Trophoblast cell (in vitro differentiated cells and primary cell): ENCODE data around the gene CLK4.

Experiments used
- DNase-seq, 2 donors: peaks; one replicate each; pipeline ENCODE4 v3.0.0-alpha.2; 2016
- H2AFZ ChIP-seq: 2 replicates; pipeline ENCODE4 v1.6.1; 2013; ENCODE audit warnings: low read length, moderate library complexity, mild to moderate bottlenecking; ENCODE audit not compliant: insufficient read depth, poor library complexity
- H2AK5ac ChIP-seq: 2 replicates; pipeline ENCODE4 v1.6.1; 2013; ENCODE audit warnings: mild to moderate bottlenecking, low read length
- H2BK120ac ChIP-seq: 2 replicates; pipeline ENCODE4 v1.6.1; 2013; ENCODE audit warnings: low read length, mild to moderate bottlenecking, moderate library complexity; ENCODE audit not compliant: insufficient read depth, poor library complexity
- H2BK12ac ChIP-seq: 2 replicates; pipeline ENCODE4 v1.6.1; 2013; ENCODE audit warnings: mild to moderate bottlenecking, low read length, moderate library complexity
- H2BK5ac ChIP-seq: 2 replicates; pipeline ENCODE4 v1.6.1; 2013; ENCODE audit warnings: low read length, low read depth, moderate library complexity, mild to moderate bottlenecking; ENCODE audit not compliant: poor library complexity
- H3K14ac ChIP-seq: 2 replicates; pipeline ENCODE4 v1.6.1; 2013; ENCODE audit warnings: mild to moderate bottlenecking, low read length
- H3K18ac ChIP-seq: 2 replicates; pipeline ENCODE4 v1.6.1; 2013; ENCODE audit warnings: mild to moderate bottlenecking, low read length
- H3K23ac ChIP-seq: 2 replicates; pipeline ENCODE4 v1.6.1; 2013; ENCODE audit warnings: low read length
- H3K27ac ChIP-seq: 2 replicates; pipeline ENCODE4 v1.5.1; 2013; ENCODE audit warnings: low read depth, mild to moderate bottlenecking, inconsistent platforms, low read length, moderate library complexity
- H3K27me3 ChIP-seq: 2 replicates; pipeline ENCODE4 v1.6.1; 2013; ENCODE audit warnings: inconsistent platforms, mild to moderate bottlenecking, low read length, moderate library complexity; ENCODE audit not compliant: insufficient read depth
- H3K36me3 ChIP-seq, 2 experiments: 1 replicate in 1 of 2; 2 replicates in 1 of 2; pipeline ENCODE4 v1.6.1; 2013; ENCODE audit warnings: low read length in 2 of 2, mild to moderate bottlenecking in 2 of 2, moderate library complexity in 1 of 2; ENCODE audit not compliant: insufficient read depth in 2 of 2, control insufficient read depth in 1 of 2
- H3K4ac ChIP-seq: 2 replicates; pipeline ENCODE4 v1.6.1; 2013; ENCODE audit warnings: low read depth, mild to moderate bottlenecking, low read length, moderate library complexity
- H3K4me1 ChIP-seq, 2 experiments: 1 replicate in 1 of 2; 2 replicates in 1 of 2; pipeline ENCODE4 v1.6.1; 2013; ENCODE audit warnings: low read length in 2 of 2, mild to moderate bottlenecking in 2 of 2, moderate library complexity in 1 of 2; ENCODE audit not compliant: insufficient read depth in 2 of 2, control insufficient read depth in 1 of 2
- H3K4me2 ChIP-seq: 2 replicates; pipeline ENCODE4 v1.6.1; 2013; ENCODE audit warnings: inconsistent platforms, mild to moderate bottlenecking, low read length, moderate library complexity
- H3K4me3 ChIP-seq: 2 replicates; pipeline ENCODE4 v1.5.1; 2013; ENCODE audit warnings: mild to moderate bottlenecking, low read depth, low read length, inconsistent platforms
- H3K79me1 ChIP-seq: one replicate; pipeline ENCODE4 v1.6.1; 2013; ENCODE audit warnings: low read length
- H3K79me2 ChIP-seq: 2 replicates; pipeline ENCODE4 v1.6.1; 2013; ENCODE audit warnings: low read length, mild to moderate bottlenecking; ENCODE audit not compliant: control insufficient read depth, insufficient read depth, poor library complexity
- H3K9ac ChIP-seq: 2 replicates; pipeline ENCODE4 v1.6.1; 2013; ENCODE audit warnings: mild to moderate bottlenecking, low read length
- H3K9me3 ChIP-seq: 2 replicates; pipeline ENCODE4 v1.6.1; 2013; ENCODE audit warnings: low read depth, mild to moderate bottlenecking, control low read depth, inconsistent platforms, low read length; ENCODE audit not compliant: insufficient read depth
- H4K12ac ChIP-seq: 2 replicates; pipeline ENCODE4 v1.6.1; 2013; ENCODE audit warnings: low read depth, mild to moderate bottlenecking, low read length, moderate library complexity
- H4K8ac ChIP-seq: 2 replicates; pipeline ENCODE4 v1.6.1; 2013; ENCODE audit warnings: low read depth, mild to moderate bottlenecking, low read length, moderate library complexity
- H4K91ac ChIP-seq: one replicate; pipeline ENCODE4 v1.6.1; 2013; ENCODE audit warnings: low read depth, mild to moderate bottlenecking, low read length, moderate library complexity
- WGBS: extraction: QIAGEN DNeasy Blood & Tissue Kit; methylation state at CpG from one replicate; pipeline ENCODE4 v1.1.7; 2013; ENCODE audit warnings: missing lambda C conversion rate; ENCODE audit not compliant: insufficient read length, insufficient coverage; ENCODE audit errors: extremely low coverage; 5-methylcytosine and 5-hydroxymethylcytosine counted together

CLK4 gene

DNA sequence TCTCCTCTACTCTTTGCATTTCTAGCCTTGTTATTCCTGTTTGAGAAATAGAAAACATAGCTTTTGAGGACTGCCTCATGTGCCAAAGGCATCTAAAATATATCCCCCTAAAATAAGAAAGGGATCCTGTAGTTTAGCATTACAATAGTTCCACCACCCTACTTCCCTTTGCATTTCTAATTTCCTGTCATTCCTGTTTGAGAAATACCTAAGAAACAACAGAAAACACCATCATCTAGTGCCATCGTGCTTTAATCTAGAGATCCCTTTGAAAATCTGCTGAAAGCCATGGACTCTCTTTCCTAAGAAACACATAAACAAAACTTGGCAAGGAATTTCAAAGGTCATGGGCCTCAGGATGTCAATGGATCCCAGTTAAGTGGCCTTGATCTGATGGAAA is 7.5 kb downstream of the CLK4 start:
- no peak for DNase-seq
- Histone ChIP-seq H2BK12ac (no peak overlapping the region), H3K14ac (no peak overlapping the region), H3K23ac (no peak overlapping the region), H3K27me3 (no peaks in the 10 kb centered on the region), H3K79me1 (no peaks in the 10 kb centered on the region), H3K18ac (no peak overlapping the region), H3K4me2 (no peak overlapping the region), H3K27ac (no peak overlapping the region), H3K4ac (no peak overlapping the region), H2BK120ac (no peak overlapping the region), H2AK5ac (no peak overlapping the region), H3K9ac (no peak overlapping the region), H4K8ac (no peak overlapping the region), H2BK5ac (no peak overlapping the region), H4K12ac (no peak overlapping the region), H3K4me3 (no peak overlapping the region), H2AFZ (no peak overlapping the region), H3K79me2 (peaks cover 1% of the 10 kb centered on the region), H3K36me3 (peaks cover 15 to 20% of the 10 kb centered on the region in 2 experiments), H3K9me3 (no peaks in the 10 kb centered on the region), H4K91ac (no peak overlapping the region), H3K4me1 (no peaks in the 10 kb centered on the region)
- WGBS, result no CpG with 5 or more reads among the region's 1 CpG

DNA sequence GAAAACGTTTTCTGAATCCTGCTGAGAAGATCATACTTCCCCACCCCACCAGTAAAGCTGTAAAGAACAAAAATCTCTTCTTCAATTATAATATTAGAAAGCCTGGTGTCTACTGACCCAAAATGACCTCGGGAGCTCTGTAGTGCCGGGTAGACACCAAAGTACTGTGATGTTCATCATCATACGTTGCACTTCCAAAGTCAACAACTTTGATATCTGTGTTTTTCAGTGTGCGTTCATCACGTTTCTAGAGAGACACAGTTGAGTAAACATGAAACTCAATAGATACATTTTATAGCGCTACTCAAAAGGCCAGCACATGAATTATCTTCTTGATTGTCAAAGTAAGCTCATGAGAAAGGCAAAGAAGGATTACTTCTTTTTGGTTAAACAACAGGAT is 14.6 kb downstream of the CLK4 start:
- no peaks in the 10 kb centered on the region for H3K9me3 ChIP-seq
- H3K79me1 ChIP-seq, result no peaks in the 10 kb centered on the region
- no CpG with 5 or more reads among the region's 7 CpGs for whole genome bisulfite sequencing
- no peaks in the 10 kb centered on the region for H3K27me3 ChIP-seq
- H3K4me1 ChIP-seq, result no peaks in the 10 kb centered on the region
- no peak overlapping the region for H2BK120ac ChIP-seq
- no peak overlapping the region for H3K23ac ChIP-seq
- no peak overlapping the region for H3K18ac ChIP-seq
- no peak overlapping the region for H4K91ac ChIP-seq
- no peak overlapping the region for H3K27ac ChIP-seq
- H2BK12ac ChIP-seq, result no peak overlapping the region
- no peak overlapping the region for H2BK5ac ChIP-seq
- no peak overlapping the region for H3K9ac ChIP-seq
- no peaks in the 10 kb centered on the region for H3K79me2 ChIP-seq
- peaks cover 22 to 26% of the 10 kb centered on the region in 2 experiments for H3K36me3 ChIP-seq
- H4K8ac ChIP-seq, result no peak overlapping the region
- H3K14ac ChIP-seq, result no peak overlapping the region
- no peak overlapping the region for H2AK5ac ChIP-seq
- H3K4me3 ChIP-seq, result no peak overlapping the region
- H4K12ac ChIP-seq, result no peak overlapping the region
- H2AFZ ChIP-seq, result no peak overlapping the region
- H3K4ac ChIP-seq, result no peak overlapping the region
- no peak overlapping the region for H3K4me2 ChIP-seq
- no peak for DNase-seq

DNA sequence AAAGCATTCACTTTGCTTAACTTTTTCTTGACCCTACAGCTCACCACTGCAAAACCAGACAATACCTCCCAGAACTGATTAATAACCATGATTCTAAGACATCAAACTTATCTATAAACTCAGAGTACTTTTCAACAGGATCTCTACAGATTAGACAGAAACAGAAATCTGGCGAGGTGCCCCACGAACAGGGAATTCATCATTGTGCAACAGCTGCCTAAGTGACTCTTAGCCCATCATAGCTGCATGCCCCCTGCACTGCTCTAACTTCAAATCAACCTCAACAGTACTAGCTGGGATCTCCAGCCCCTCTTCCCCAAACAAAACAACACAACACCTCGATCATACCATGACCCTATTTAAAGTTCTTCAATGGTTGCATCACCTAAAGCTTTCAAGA is 20.6 kb downstream of the CLK4 start:
- H2AK5ac ChIP-seq, result no peak overlapping the region
- H3K36me3 ChIP-seq, result peaks cover 24 to 25% of the 10 kb centered on the region in 2 experiments
- no peak overlapping the region for H4K8ac ChIP-seq
- no peaks in the 10 kb centered on the region for H3K9me3 ChIP-seq
- H3K27ac ChIP-seq, result no peak overlapping the region
- no peaks in the 10 kb centered on the region for H3K79me2 ChIP-seq
- H3K9ac ChIP-seq, result no peak overlapping the region
- no peak overlapping the region for H3K18ac ChIP-seq
- no CpG with 5 or more reads among the region's 3 CpGs for WGBS
- no peaks in the 10 kb centered on the region for H3K79me1 ChIP-seq
- no peaks in the 10 kb centered on the region for H3K4me1 ChIP-seq
- H4K91ac ChIP-seq, result no peak overlapping the region
- no peak overlapping the region for H2BK120ac ChIP-seq
- DNase-seq, result no peak
- no peak overlapping the region for H3K4ac ChIP-seq
- H2AFZ ChIP-seq, result no peak overlapping the region
- H2BK12ac ChIP-seq, result no peak overlapping the region
- no peak overlapping the region for H4K12ac ChIP-seq
- H3K4me3 ChIP-seq, result no peak overlapping the region
- H3K23ac ChIP-seq, result no peak overlapping the region
- H3K4me2 ChIP-seq, result no peak overlapping the region
- no peak overlapping the region for H3K14ac ChIP-seq
- H3K27me3 ChIP-seq, result no peaks in the 10 kb centered on the region
- no peak overlapping the region for H2BK5ac ChIP-seq

DNA sequence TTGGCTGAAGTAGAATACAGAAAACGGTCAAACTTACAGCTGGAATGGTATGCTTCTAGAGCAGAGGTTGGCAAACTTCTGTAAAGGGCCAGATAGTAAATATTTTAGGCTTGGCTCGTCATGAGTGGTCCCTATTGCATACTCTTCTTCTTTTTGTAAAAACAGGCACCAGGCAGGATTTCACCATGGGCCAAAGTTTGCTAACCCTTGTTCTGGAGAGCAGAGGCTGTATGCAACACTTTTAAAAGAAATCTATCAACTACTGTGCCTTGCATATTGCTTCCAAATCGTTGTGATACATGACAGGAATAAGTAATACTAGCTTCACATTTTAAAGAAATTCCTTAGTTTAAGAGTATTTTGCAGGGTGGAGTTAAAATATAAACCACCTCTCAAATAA is 21.1 kb downstream of the CLK4 start:
- Histone ChIP-seq H2BK120ac (no peak overlapping the region), H3K79me2 (no peaks in the 10 kb centered on the region), H4K91ac (no peak overlapping the region), H2BK12ac (no peak overlapping the region), H3K18ac (no peak overlapping the region), H3K27me3 (no peaks in the 10 kb centered on the region), H2AK5ac (no peak overlapping the region), H2BK5ac (no peak overlapping the region), H3K4ac (no peak overlapping the region), H3K4me1 (no peaks in the 10 kb centered on the region), H3K4me2 (no peak overlapping the region), H3K4me3 (no peak overlapping the region), H3K27ac (no peak overlapping the region), H4K8ac (no peak overlapping the region), H4K12ac (no peak overlapping the region), H2AFZ (no peak overlapping the region), H3K36me3 (peaks cover 23 to 24% of the 10 kb centered on the region in 2 experiments), H3K79me1 (no peaks in the 10 kb centered on the region), H3K14ac (no peak overlapping the region), H3K9me3 (no peaks in the 10 kb centered on the region), H3K9ac (no peak overlapping the region), H3K23ac (no peak overlapping the region)
- no peak for DNase-seq
- WGBS, result no CpG with 5 or more reads among the region's 3 CpGs
